Activated CD8-positive, alpha-beta memory T cell treated with anti-CD3 and anti-CD28 coated beads, Interleukin-2, amount 50 U/mL, for 4 hours (primary cell): Measurements from ENCODE around the gene IL17RB.

Experiments
- DNase-seq: peaks from one replicate; pipeline ENCODE4 v3.0.0-alpha.2; 2020

The IL17RB gene

GRCh38 chr3:53812434-53812833 lies 33.9 kb upstream of the IL17RB start:
- DNase-seq = no peak

GRCh38 chr3:53813229-53813628 lies 33.1 kb upstream of the IL17RB start:
- no peak for DNase-seq

DNA sequence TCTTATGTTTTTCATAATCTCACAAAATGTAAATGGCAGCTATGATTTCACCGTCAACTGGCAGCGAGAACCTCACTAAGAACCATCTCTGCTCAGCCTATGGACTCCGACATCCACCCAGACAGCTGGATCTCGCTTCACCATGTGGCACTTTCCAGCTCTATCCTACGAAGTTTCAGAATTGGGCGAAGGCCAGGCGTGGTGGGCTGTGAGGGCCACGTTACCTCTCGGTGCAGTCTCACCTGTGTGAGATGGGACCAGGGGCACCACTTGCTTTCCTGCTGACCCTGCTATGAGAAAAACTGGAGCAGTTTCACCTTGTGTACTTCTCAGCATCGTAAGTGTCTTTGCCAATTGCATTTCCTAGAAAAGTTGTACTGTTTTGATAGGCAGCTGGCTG lies 32.5 kb upstream of the IL17RB start:
- DNase-seq = no peak

GRCh38 chr3:53815067-53815466 lies 31.3 kb upstream of the IL17RB start:
- no peak for DNase-seq

DNA sequence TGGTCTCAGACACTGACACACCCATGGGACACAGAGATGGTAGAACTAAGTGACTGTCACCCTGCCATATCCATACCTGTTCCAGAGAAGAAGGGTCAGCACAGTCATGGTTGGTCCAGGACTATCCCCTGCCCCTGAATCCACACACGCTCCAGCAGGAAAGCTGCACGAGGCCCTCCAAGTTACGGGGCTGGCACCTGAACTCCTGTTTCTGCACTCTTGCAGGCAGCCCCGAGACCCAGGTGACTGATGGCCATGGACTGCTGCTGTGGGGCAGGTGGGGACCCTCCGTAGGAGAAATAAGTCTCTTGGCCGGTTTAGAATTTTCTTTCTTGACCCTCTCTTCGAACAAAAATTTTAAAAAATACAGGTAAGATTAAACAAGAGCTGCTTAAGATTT lies 30.7 kb upstream of the IL17RB start:
- DNase-seq = no peak

GRCh38 chr3:53816425-53816824 lies 29.9 kb upstream of the IL17RB start:
- DNase-seq = no peak

- no peak for DNase-seq
Measured at GRCh38 chr3:53817211-53817610, 29.2 kb upstream of the IL17RB start.

DNA sequence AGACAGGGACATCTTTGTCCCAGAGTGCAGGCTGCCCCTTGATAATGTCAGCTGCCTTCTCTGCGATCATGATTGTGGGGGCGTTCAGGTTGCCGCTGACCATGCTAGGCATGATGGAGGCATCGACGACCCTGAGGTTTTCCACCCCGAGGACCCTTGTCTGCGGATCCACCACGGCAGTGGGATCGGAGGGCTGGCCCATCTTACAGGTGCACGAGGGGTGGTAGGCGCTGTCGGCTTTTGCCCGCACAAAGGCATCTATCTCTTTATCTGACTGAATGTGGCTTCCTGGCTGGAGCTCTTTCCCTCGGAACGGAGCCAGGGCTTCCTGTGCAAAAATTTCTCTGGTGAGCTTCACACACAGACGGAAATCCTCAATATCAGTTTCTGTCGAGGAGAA lies 28.6 kb upstream of the IL17RB start:
- DNase-seq = no peak

- no peak for DNase-seq
Measured at GRCh38 chr3:53818221-53819162, 27.9 kb upstream of the IL17RB start.

DNA sequence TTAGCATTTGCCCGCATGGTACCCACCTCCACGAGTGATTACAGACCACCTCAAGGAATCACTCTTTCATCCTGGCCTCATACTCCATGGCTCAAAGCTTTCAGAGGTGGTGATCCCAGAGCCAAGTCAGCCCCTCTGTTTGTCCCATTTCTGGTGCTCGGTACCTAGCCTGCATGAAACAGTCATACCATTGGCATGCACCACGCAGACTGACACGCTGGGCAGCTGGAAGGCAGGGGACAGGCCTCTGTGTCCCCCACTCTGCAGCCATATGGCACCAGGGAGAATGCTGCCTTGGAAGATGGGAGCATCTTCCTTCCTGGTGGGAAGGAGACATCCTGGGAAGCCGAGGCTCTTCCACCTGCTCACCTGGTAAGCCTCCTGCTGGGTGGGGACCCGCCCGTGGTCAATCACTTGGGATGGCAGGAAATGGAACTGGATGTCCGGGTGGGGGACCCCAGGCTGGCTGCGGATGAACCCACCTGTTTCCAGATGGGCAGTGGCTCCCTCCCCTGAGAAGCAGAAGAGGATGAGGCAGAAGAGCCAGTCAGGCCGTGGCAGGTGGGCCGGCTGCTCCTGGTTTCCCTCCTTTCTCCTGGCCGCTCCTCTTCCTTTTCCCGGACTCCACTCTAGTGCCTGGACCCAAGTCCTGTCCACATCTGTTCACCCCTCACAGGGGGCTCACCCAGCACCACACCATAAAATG lies 27.1 kb upstream of the IL17RB start:
- no peak for DNase-seq

DNA sequence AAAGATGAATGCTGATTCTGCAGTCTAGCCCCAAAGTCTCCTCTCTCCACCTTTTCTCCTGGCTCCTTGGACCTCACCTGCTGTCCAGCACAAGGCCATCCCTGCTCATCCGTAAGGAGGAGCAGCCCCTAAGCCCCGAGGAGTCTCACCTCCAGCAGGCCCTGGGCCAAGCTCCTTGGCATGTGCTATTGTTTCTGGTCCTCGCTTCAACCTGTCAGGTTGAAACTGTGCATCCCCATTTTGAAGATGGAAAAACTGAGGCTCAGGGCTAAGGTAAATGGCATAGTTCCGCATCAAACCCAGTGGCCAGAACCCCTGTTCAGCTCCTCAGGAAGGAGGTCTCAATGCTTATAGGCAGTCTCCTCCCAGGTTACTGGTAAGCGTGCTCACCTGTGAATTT lies 26.3 kb upstream of the IL17RB start:
- no peak for DNase-seq

DNA sequence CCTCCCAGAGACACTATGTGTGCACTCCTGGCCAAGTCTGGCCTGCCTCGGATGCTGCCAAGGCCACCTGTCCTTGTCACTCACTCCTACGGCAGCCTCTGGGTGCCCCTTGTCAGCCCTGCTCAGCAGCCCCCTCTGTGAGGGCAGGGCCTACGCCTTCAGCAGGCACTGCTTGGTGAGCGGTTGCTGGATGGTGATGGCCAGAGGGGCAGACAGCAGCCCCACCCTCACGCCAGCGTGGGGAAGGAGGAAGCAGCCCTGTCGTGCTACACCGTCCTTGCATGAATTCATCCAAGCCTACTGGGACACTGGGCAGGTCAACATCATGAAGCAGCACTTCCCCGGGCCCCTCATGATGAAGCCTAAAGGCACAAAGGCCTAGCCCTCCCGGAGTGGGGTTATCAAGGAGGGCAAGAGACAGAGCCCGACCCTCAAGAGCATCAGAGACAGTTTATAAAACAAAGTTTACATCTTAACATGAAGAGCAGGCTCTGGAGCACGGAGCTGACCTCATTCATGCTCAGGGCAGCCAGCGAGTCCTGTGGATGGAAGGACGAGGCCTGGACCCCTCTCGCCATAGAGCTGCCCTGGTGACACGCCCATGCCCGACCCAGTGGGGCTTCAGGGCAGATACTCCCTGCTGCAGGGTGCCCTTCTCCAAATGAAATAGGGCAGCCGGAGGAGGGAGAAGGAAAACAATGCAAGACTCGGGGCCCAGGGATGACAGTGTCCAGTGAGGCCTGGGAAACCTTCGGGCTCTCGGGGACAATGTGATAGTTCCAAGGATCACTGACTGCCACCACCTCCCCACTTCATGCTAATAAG lies 25.4 kb upstream of the IL17RB start:
- DNase-seq = no peak

- no peak for DNase-seq
Measured at GRCh38 chr3:53821631-53822121, 24.7 kb upstream of the IL17RB start.

DNA sequence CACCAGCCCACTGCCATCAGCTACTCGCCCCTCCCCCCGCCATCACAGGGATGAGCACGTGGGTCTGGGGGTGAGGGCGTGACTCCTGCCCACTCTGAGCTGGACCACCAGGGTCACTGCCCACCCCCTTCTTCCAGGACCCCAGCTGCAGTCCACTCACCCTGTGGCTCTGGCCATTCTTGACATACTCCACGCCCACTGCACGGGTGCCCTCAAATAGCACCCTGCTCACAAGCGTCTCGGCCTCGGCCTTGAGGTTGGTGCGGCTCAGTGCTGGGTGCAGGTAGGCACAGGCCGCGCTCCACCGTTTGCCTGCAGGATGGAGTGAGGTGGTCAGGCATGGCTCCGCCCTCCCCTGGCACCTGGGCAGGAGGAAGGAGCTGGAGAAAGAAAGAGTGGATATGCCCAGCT lies 24.0 kb upstream of the IL17RB start:
- no peak for DNase-seq

GRCh38 chr3:53823026-53823955 lies 23.1 kb upstream of the IL17RB start:
- DNase-seq = no peak

DNA sequence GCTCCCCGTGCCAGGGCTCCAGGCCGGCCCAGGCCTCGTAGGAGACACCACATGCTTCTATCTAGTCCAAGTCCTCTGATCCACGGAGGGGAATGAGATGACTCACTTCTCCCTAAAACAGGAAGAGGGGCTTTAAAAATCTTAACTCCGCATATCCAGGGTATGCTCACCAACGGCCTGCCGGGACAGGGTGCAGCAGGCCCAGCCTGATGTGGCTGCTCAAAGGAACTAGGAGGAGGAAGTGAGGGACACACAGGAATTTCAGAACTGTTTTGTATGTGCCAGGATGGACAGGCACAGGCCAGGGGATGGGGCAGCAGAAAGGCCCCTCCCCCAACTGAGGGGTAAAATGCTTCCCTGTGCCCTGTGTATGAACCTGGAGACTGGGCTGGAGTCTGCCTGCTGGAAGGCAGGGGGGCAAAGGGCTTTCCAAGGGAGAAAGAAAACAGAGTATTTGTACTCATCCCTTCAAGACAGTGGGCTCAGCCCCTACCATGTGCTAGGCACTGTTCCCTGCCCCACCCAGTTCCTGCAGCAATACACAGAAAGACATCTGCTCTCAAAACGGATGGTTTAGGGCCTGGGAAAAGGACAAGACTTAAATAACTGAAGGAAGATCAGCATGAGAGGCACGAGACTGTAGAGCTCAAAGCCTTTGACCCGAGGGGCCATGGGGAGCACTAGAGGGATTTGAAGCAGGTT lies 22.3 kb upstream of the IL17RB start:
- DNase-seq = no peak

GRCh38 chr3:53824795-53825194 lies 21.6 kb upstream of the IL17RB start:
- DNase-seq = no peak

GRCh38 chr3:53826048-53826447 lies 20.3 kb upstream of the IL17RB start:
- DNase-seq = no peak

DNA sequence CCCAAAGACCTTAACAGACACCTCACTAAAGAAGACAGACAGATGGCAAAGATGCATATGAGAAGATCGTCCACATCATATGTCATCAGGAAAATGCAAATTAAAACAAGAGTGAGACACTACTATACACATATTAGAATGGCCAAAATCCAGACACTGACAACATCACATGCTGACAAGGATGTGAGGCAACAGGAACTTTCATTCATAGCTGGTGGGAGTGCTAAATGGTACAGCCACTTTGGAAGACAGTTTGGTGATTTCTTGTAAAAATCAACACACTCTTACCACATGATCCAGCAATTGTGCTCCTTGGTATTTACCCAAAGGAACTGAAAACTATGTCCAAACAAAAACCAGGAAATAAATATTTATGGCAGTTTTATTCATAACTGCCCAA lies 17.8 kb upstream of the IL17RB start:
- DNase-seq = no peak

- no peak for DNase-seq
Measured at GRCh38 chr3:53829605-53830004, 16.8 kb upstream of the IL17RB start.

DNA sequence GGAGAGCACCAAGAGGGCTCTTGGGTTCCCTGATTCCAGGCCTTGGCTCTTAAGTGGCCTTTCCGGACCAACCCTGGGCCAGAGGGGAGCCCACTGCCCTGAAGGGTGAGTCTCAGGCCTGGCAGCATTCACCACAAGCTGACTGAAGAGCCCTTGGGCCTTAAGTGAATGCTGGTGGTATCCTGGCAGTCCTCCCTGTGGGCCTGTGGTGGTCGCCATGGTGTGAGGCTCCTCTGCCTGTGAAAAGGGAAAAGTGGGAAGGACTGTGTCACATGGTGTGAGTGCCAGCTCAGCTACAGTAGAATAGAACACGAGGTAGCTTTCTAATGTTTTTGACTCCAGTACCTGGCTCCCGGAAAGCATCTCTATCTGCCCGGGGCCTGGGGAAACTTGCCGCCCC lies 15.4 kb upstream of the IL17RB start:
- DNase-seq = no peak
